GM10266 (cell line): Measurements from ENCODE around the gene PRMT5.

Experiments
- DNase-seq: peaks from one replicate; pipeline ENCODE4 v3.0.0; 2012; ENCODE audit errors: extremely low spot score
- TF ChIP-seq, protein P1 (sequence below): IDR thresholded peaks from 2 replicates; pipeline ENCODE4 v1.5.1; 2012; ENCODE audit warnings: mild to moderate bottlenecking, low read depth; ENCODE audit not compliant: control insufficient read depth, insufficient read depth; ENCODE audit errors: missing control alignments

Gene PRMT5

DNA sequence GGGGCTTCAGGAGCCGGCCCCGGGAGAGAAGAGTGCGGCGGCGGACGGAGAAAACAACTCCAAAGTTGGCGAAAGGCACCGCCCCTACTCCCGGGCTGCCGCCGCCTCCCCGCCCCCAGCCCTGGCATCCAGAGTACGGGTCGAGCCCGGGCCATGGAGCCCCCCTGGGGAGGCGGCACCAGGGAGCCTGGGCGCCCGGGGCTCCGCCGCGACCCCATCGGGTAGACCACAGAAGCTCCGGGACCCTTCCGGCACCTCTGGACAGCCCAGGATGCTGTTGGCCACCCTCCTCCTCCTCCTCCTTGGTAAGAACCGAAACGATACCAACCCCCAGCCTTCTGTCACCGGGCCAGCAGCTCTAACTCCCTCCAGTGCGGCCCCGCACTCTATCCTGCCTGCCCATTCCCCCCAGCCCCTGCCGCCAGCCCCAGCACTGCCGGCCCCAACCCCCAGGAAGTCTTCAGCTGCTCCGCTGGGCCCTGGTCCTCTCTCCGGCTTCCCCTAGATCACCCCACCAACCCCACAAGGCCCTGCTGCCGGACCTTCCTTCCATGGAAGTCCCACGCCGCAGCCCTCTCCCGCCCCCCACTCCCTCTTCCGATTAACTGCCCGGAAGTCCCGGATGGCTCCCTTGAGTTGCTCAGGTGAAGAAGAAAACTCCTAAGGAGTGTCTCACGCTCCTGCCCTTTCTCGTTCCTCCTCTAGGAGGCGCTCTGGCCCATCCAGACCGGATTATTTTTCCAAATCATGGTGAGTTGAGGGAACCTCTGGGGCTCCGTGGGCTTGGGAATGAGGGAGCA, 56.9 kb downstream of the PRMT5 start:
- DNase-seq: peak; percentile 85
- TF ChIP-seq, protein P1, sequence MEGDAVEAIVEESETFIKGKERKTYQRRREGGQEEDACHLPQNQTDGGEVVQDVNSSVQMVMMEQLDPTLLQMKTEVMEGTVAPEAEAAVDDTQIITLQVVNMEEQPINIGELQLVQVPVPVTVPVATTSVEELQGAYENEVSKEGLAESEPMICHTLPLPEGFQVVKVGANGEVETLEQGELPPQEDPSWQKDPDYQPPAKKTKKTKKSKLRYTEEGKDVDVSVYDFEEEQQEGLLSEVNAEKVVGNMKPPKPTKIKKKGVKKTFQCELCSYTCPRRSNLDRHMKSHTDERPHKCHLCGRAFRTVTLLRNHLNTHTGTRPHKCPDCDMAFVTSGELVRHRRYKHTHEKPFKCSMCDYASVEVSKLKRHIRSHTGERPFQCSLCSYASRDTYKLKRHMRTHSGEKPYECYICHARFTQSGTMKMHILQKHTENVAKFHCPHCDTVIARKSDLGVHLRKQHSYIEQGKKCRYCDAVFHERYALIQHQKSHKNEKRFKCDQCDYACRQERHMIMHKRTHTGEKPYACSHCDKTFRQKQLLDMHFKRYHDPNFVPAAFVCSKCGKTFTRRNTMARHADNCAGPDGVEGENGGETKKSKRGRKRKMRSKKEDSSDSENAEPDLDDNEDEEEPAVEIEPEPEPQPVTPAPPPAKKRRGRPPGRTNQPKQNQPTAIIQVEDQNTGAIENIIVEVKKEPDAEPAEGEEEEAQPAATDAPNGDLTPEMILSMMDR: peak; percentile 97

DNA sequence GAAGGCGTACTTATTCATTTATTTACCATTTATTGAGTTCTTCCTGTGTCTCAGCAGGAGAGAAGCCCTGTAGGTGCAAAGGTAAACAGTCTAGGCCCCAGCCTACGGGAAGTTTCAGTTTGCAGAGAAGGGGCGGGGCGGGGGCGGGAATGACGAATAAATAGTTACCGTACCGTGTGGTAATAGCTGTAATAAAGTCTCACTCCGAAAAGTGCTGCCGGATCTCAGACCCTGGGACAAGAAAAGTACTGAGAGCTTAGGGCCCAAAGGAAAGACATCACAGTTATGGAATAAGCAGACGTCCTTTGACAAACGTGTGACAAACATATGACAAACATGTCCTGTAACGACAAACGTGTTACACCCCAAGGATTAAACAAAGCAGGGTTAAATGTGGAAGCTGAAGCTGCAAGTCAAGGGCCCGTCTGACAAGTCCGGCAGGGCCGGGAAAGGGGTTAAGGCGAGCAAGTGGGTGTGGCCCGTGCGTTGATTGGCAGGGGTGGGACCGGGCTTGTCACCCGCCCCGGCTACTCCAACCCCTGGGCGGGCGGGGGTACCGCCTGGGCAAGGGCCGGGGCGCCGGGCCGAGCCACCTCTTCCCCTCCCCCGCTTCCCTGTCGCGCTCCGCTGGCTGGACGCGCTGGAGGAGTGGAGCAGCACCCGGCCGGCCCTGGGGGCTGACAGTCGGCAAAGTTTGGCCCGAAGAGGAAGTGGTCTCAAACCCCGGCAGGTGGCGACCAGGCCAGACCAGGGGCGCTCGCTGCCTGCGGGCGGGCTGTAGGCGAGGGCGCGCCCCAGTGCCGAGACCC, 57.7 kb downstream of the PRMT5 start, which contains the start of gene LRP10:
LRP10 (plus strand) TSS at position 517 of the 809 bp plus-strand sequence. CDS start 564 bp downstream, outside the sequence.
- TF ChIP-seq, protein P1: peak; percentile 4
- peak; percentile 88 for DNase-seq

DNA sequence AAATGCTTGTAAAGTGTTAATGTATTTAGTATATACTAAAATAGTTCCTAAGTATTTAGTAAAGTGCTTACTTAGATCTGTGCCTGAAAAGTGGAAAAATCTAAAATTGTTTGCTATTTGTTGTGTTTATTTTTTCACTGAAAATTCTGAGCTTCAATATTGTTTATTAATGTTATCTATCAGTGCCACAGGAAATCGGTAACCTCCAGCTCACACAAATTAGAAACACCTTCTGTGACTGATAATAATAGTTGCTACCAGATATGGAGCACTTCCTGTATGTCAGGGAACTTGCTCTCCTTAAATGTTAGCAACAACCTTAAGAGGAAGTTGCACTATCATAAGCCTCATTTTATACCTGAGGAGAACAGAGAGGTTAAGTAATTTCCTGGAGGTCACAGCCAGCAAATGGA, 58.4 kb downstream of the PRMT5 start:
- DNase-seq: no peak

More for the DNA sequence above, 58.4 kb downstream of the PRMT5 start:
- TF ChIP-seq, protein P1: no peak
